Progenitor cell of endocrine pancreas (in vitro differentiated cells): Measurements from ENCODE around the gene IL1RAPL2. TPM values are rescaled to one million over a fixed set of nuclear protein-coding genes. Genes with fewer than 3 reads are reported as not detected.
A peak's percentile ranks its signal among the peaks of the same experiment; 100 is the strongest.
"Not testable (repeated sequence)": the region's sequence is repeated elsewhere in the genome, so short reads cannot be mapped to it uniquely, and the experiment has no call there.

ENCODE experiments used
- DNase-seq: peaks from one replicate; pipeline ENCODE4 v3.0.0; 2021; ENCODE audit warnings: low spot score; ENCODE audit not compliant: unreplicated experiment
- H3K27ac Mint-ChIP-seq: 2 replicates; pipeline ENCODE4 v1.8.0; 2021; ENCODE audit warnings: mild to moderate bottlenecking, moderate library complexity, mixed read lengths
- H3K27me3 Mint-ChIP-seq: 2 replicates; pipeline ENCODE4 v1.8.0; 2021; ENCODE audit warnings: mixed read lengths
- H3K36me3 Mint-ChIP-seq: 2 replicates; pipeline ENCODE4 v1.8.0; 2022; ENCODE audit warnings: mixed read lengths; ENCODE audit not compliant: insufficient read depth
- H3K4me1 Mint-ChIP-seq: 2 replicates; pipeline ENCODE4 v1.8.0; 2021; ENCODE audit warnings: low read depth, mixed read lengths
- H3K4me3 Mint-ChIP-seq: 2 replicates; pipeline ENCODE4 v1.8.0; 2021; ENCODE audit warnings: low read depth, mild to moderate bottlenecking, moderate library complexity, mixed read lengths
- H3K9me3 Mint-ChIP-seq: 2 replicates; pipeline ENCODE4 v1.8.0; 2021; ENCODE audit warnings: low read depth, mixed read lengths
- total RNA-seq: library from RNA; stranded (reverse); gene quantifications from 2 replicates; pipeline ENCODE4 v1.2.1, GENCODE V29; 2021
- TF ChIP-seq, protein P1 (sequence below): fragments of 200-600 bp; sonication (generic); IDR thresholded peaks from one replicate; pipeline ENCODE4 v1.5.0; 2021; ENCODE audit warnings: antibody characterized with exemption, mild to moderate bottlenecking; ENCODE audit not compliant: unreplicated experiment

The IL1RAPL2 gene
- total RNA-seq, 1 donor from 2014 or later: 0.91 TPM

DNA sequence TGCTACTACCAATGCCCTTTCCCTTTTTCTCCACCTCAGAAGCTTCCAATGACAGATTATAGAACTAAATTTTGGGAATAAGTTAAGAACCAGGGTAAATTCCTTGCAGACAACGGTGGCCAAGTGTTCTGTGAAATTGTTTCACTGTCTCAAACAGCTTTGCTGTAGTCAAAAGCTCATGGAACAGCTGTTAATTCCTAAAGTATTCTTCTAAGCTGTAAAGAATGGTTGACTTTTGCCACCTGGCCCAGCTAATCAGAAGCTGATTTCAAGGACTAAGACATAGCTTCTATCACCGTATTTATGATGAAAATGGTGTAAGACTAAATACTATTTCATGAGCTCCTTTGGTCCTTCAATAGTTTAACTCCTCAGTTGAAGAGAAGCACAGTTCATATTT is 297.5 kb downstream of the IL1RAPL2 start:
- H3K4me1 Mint-ChIP-seq: peaks cover 7% of the 10 kb centered on the region
- TF ChIP-seq, protein P1, sequence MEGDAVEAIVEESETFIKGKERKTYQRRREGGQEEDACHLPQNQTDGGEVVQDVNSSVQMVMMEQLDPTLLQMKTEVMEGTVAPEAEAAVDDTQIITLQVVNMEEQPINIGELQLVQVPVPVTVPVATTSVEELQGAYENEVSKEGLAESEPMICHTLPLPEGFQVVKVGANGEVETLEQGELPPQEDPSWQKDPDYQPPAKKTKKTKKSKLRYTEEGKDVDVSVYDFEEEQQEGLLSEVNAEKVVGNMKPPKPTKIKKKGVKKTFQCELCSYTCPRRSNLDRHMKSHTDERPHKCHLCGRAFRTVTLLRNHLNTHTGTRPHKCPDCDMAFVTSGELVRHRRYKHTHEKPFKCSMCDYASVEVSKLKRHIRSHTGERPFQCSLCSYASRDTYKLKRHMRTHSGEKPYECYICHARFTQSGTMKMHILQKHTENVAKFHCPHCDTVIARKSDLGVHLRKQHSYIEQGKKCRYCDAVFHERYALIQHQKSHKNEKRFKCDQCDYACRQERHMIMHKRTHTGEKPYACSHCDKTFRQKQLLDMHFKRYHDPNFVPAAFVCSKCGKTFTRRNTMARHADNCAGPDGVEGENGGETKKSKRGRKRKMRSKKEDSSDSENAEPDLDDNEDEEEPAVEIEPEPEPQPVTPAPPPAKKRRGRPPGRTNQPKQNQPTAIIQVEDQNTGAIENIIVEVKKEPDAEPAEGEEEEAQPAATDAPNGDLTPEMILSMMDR: no peak
- no peak overlapping the region for H3K4me3 Mint-ChIP-seq
- H3K27me3 Mint-ChIP-seq: no peaks in the 10 kb centered on the region
- peaks cover 23% of the 10 kb centered on the region for H3K9me3 Mint-ChIP-seq
- no peaks in the 10 kb centered on the region for H3K36me3 Mint-ChIP-seq
- DNase-seq: no peak
- no peak overlapping the region for H3K27ac Mint-ChIP-seq

DNA sequence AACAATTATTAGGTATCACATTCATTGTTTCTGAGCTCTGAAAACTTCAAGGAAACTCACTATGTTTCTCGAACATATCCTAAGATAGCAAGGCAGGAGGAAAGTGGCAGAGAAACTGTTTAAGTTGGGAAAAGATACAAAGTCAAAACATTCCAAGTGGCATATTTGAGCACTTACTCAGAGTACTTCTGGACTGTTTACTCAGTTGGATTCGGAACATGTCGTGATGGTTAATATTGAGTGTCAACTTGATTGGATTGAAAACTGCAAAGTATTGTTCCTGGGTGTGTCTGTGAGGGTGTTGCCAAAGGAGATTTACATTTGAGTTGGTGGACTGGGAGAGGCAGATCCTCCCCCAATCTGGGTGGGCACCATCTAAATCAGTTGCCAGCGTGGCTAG is 298.3 kb downstream of the IL1RAPL2 start:
- Mint-ChIP-seq H3K36me3 (no peaks in the 10 kb centered on the region), H3K9me3 (peaks cover 23% of the 10 kb centered on the region), H3K27ac (no peak overlapping the region), H3K27me3 (no peaks in the 10 kb centered on the region), H3K4me1 (peaks cover 7% of the 10 kb centered on the region), H3K4me3 (no peak overlapping the region)
- TF ChIP-seq, protein P1: no peak
- no peak for DNase-seq

DNA sequence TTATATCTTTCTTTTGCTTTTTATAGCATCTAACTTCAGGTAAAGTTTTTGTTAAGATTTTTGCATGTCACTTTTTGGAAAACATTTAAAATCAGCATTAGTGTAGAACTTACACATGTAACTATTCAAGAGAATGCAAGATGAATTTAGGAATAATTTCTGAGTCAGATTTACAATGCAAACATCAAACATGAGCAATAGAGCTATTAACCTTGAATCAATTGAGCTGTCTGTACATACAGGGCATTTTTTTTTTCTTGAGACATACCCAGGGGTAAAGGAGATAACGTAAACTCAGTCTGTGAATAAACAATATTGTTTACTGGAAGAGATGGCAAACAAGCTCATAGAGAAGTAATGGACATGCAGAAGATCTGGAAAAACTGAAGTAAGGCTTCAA is 311.5 kb downstream of the IL1RAPL2 start:
- Mint-ChIP-seq H3K27me3 (no peaks in the 10 kb centered on the region), H3K36me3 (no peaks in the 10 kb centered on the region), H3K4me3 (no peak overlapping the region), H3K27ac (no peak overlapping the region), H3K4me1 (no peaks in the 10 kb centered on the region), H3K9me3 (peaks cover 8% of the 10 kb centered on the region)
- TF ChIP-seq, protein P1: no peak
- DNase-seq: no peak

DNA sequence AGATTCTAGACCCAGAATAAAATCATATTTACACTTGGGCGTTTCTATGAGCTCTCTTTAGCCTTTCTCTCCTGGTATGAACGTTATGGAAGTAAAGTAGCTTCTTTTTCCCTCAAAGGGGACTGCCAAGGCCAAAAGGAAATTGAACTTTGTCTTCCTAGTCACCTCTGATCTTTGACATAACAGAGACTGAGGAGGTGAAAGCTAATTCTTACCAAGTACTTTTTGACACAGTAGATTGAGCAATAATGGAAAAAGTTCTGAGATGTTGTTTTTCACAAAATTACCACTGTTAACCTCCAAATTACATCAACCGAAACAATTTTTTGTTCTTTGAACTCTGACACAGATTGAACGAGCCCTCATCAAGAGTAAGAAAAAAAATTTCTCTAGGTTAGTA is 336.1 kb downstream of the IL1RAPL2 start:
- peaks cover 20% of the 10 kb centered on the region for H3K9me3 Mint-ChIP-seq
- no peak for DNase-seq
- no peaks in the 10 kb centered on the region for H3K27me3 Mint-ChIP-seq
- H3K4me1 Mint-ChIP-seq: no peaks in the 10 kb centered on the region
- TF ChIP-seq, protein P1: no peak
- no peak overlapping the region for H3K4me3 Mint-ChIP-seq
- H3K36me3 Mint-ChIP-seq: no peaks in the 10 kb centered on the region
- H3K27ac Mint-ChIP-seq: no peak overlapping the region

DNA sequence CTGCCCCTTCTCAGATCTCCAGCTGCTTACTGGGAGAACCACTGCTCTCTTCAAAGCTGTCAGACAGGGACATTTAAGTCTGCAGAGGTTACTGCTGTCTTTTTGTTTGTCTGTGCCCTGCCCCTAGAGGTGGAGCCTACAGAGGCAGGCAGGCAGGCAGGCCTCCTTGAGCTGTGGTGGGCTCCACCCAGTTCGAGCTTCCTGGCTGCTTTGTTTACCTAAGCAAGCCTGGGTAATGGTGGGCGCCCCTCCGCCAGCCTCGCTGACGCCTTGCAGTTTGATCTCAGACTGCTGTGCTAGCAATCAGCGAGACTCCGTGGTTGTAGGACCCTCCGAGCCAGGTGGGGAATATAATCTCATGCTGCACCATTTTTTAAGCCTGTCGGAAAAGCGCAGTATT is 343.7 kb downstream of the IL1RAPL2 start:
- not testable (repeated sequence) for DNase-seq, H3K36me3 Mint-ChIP-seq, H3K27me3 Mint-ChIP-seq
- TF ChIP-seq, protein P1: peak; percentile 19
- peaks cover 18% of the 10 kb centered on the region for H3K4me1 Mint-ChIP-seq
- peak overlapping the region; percentile 92 for H3K27ac Mint-ChIP-seq
- H3K9me3 Mint-ChIP-seq: peaks cover 10% of the 10 kb centered on the region
- H3K4me3 Mint-ChIP-seq: peak overlapping the region; percentile 78
